ENCODE data around the gene LMCD1. TPM values are rescaled to one million over a fixed set of nuclear protein-coding genes. Genes with fewer than 3 reads are reported as not detected.
A peak's percentile ranks its signal among the peaks of the same experiment; 100 is the strongest.

Gene LMCD1
- total RNA-seq, 2 experiments from 2014 or later = 3.0 to 4.3 TPM

GRCh38 chr3:8555725-8556472 is 54.3 kb downstream of the LMCD1 start:
- no peak overlapping the region for H3K4me3 Mint-ChIP-seq
- no peak overlapping the region for H3K27ac Mint-ChIP-seq
- no peaks in the 10 kb centered on the region for H3K9me3 Mint-ChIP-seq
- no peak for DNase-seq
- CTCF ChIA-PET = no interaction called here
- no peaks in the 10 kb centered on the region for H3K36me3 Mint-ChIP-seq (ENCODE audit: low read depth)
- POLR2A ChIA-PET = no interaction called here
- no peaks in the 10 kb centered on the region for H3K4me1 Mint-ChIP-seq
- H3K27me3 Mint-ChIP-seq = no peaks in the 10 kb centered on the region

GRCh38 chr3:8556473-8556869 is 54.8 kb downstream of the LMCD1 start:
- CTCF ChIA-PET = no interaction called here
- Mint-ChIP-seq H3K4me3 (no peak overlapping the region), H3K27me3 (no peaks in the 10 kb centered on the region), H3K9me3 (no peaks in the 10 kb centered on the region), H3K4me1 (no peaks in the 10 kb centered on the region), H3K27ac (no peak overlapping the region), H3K36me3 (ENCODE audit: low read depth) (no peaks in the 10 kb centered on the region)
- DNase-seq = no peak
- POLR2A ChIA-PET = interaction anchor here (0.8 kb wide), 1 partner anchor 11 kb away, joined by 3 read pairs; no protein-coding TSS in a partner anchor

GRCh38 chr3:8557298-8557697 is 55.7 kb downstream of the LMCD1 start:
- H3K36me3 Mint-ChIP-seq (ENCODE audit: low read depth) = no peaks in the 10 kb centered on the region
- H3K9me3 Mint-ChIP-seq = no peaks in the 10 kb centered on the region
- H3K4me3 Mint-ChIP-seq = no peak overlapping the region
- H3K27ac Mint-ChIP-seq = no peak overlapping the region
- H3K27me3 Mint-ChIP-seq = no peaks in the 10 kb centered on the region
- CTCF ChIA-PET = no interaction called here
- POLR2A ChIA-PET = interaction anchor here (0.8 kb wide), 1 partner anchor 11 kb away, joined by 3 read pairs; no protein-coding TSS in a partner anchor
- no peaks in the 10 kb centered on the region for H3K4me1 Mint-ChIP-seq
- no peak for DNase-seq

- DNase-seq = no peak
- Mint-ChIP-seq H3K36me3 (ENCODE audit: low read depth) (no peaks in the 10 kb centered on the region), H3K27ac (no peak overlapping the region), H3K4me3 (no peak overlapping the region), H3K4me1 (no peaks in the 10 kb centered on the region), H3K9me3 (no peaks in the 10 kb centered on the region), H3K27me3 (no peaks in the 10 kb centered on the region)
- ChIA-PET CTCF (no interaction called here), POLR2A (no interaction called here)
Observed at GRCh38 chr3:8558645-8559044, 57.0 kb downstream of the LMCD1 start.

- no peaks in the 10 kb centered on the region for H3K27me3 Mint-ChIP-seq
- ChIA-PET CTCF (no interaction called here), POLR2A (no interaction called here)
- H3K9me3 Mint-ChIP-seq = no peaks in the 10 kb centered on the region
- H3K4me1 Mint-ChIP-seq = no peaks in the 10 kb centered on the region
- no peaks in the 10 kb centered on the region for H3K36me3 Mint-ChIP-seq (ENCODE audit: low read depth)
- H3K27ac Mint-ChIP-seq = no peak overlapping the region
- H3K4me3 Mint-ChIP-seq = no peak overlapping the region
- no peak for DNase-seq
Observed at GRCh38 chr3:8559351-8559750, 57.7 kb downstream of the LMCD1 start.

GRCh38 chr3:8560366-8561007 is 58.9 kb downstream of the LMCD1 start:
- no peaks in the 10 kb centered on the region for H3K4me1 Mint-ChIP-seq
- no peaks in the 10 kb centered on the region for H3K9me3 Mint-ChIP-seq
- ChIA-PET POLR2A (no interaction called here), CTCF (no interaction called here)
- H3K27me3 Mint-ChIP-seq = no peaks in the 10 kb centered on the region
- DNase-seq = no peak
- H3K36me3 Mint-ChIP-seq (ENCODE audit: low read depth) = no peaks in the 10 kb centered on the region
- no peak overlapping the region for H3K4me3 Mint-ChIP-seq
- H3K27ac Mint-ChIP-seq = no peak overlapping the region

- no peak overlapping the region for H3K4me3 Mint-ChIP-seq
- no peak for DNase-seq
- H3K36me3 Mint-ChIP-seq (ENCODE audit: low read depth) = no peaks in the 10 kb centered on the region
- no peaks in the 10 kb centered on the region for H3K9me3 Mint-ChIP-seq
- ChIA-PET CTCF (no interaction called here), POLR2A (no interaction called here)
- H3K27me3 Mint-ChIP-seq = no peaks in the 10 kb centered on the region
- H3K27ac Mint-ChIP-seq = no peak overlapping the region
- no peaks in the 10 kb centered on the region for H3K4me1 Mint-ChIP-seq
Observed at GRCh38 chr3:8561370-8561769, 59.7 kb downstream of the LMCD1 start.

GRCh38 chr3:8562081-8562595 is 60.5 kb downstream of the LMCD1 start:
- Mint-ChIP-seq H3K9me3 (no peaks in the 10 kb centered on the region), H3K4me3 (no peak overlapping the region), H3K27ac (no peak overlapping the region), H3K4me1 (no peaks in the 10 kb centered on the region), H3K27me3 (no peaks in the 10 kb centered on the region), H3K36me3 (ENCODE audit: low read depth) (no peaks in the 10 kb centered on the region)
- ChIA-PET POLR2A (no interaction called here), CTCF (no interaction called here)
- no peak for DNase-seq

GRCh38 chr3:8563146-8563545 is 61.5 kb downstream of the LMCD1 start:
- H3K27ac Mint-ChIP-seq = no peak overlapping the region
- no peaks in the 10 kb centered on the region for H3K4me1 Mint-ChIP-seq
- no peak for DNase-seq
- no peaks in the 10 kb centered on the region for H3K9me3 Mint-ChIP-seq
- ChIA-PET POLR2A (no interaction called here), CTCF (no interaction called here)
- no peaks in the 10 kb centered on the region for H3K36me3 Mint-ChIP-seq (ENCODE audit: low read depth)
- H3K27me3 Mint-ChIP-seq = no peaks in the 10 kb centered on the region
- no peak overlapping the region for H3K4me3 Mint-ChIP-seq

GRCh38 chr3:8563597-8563996 is 62.0 kb downstream of the LMCD1 start:
- ChIA-PET POLR2A (no interaction called here), CTCF (no interaction called here)

GRCh38 chr3:8565376-8565775 is 63.8 kb downstream of the LMCD1 start:
- no peak overlapping the region for H3K27ac Mint-ChIP-seq
- no peaks in the 10 kb centered on the region for H3K27me3 Mint-ChIP-seq
- peaks cover 4% of the 10 kb centered on the region for H3K4me1 Mint-ChIP-seq
- ChIA-PET CTCF (interaction anchor here (1.0 kb wide), 1 partner anchor 28 kb away, joined by 3 read pairs; no protein-coding TSS in a partner anchor), POLR2A (no interaction called here)
- no peak for DNase-seq
- no peaks in the 10 kb centered on the region for H3K9me3 Mint-ChIP-seq
- H3K36me3 Mint-ChIP-seq (ENCODE audit: low read depth) = no peaks in the 10 kb centered on the region
- H3K4me3 Mint-ChIP-seq = no peak overlapping the region

More at GRCh38 chr3:8563597-8563996, 62.0 kb downstream of the LMCD1 start:
- no peaks in the 10 kb centered on the region for H3K27me3 Mint-ChIP-seq
- no peaks in the 10 kb centered on the region for H3K9me3 Mint-ChIP-seq
- no peak overlapping the region for H3K4me3 Mint-ChIP-seq
- no peaks in the 10 kb centered on the region for H3K4me1 Mint-ChIP-seq
- DNase-seq = no peak
- no peak overlapping the region for H3K27ac Mint-ChIP-seq
- no peaks in the 10 kb centered on the region for H3K36me3 Mint-ChIP-seq (ENCODE audit: low read depth)

GRCh38 chr3:8567784-8568575 is 66.4 kb downstream of the LMCD1 start:
- peaks cover 19% of the 10 kb centered on the region for H3K4me1 Mint-ChIP-seq
- H3K4me3 Mint-ChIP-seq = no peak overlapping the region
- H3K9me3 Mint-ChIP-seq = no peaks in the 10 kb centered on the region
- POLR2A ChIA-PET = interaction anchor here (0.9 kb wide), 1 partner anchor 11 kb away, joined by 3 read pairs; no protein-coding TSS in a partner anchor
- CTCF ChIA-PET = no interaction called here
- no peak for DNase-seq
- H3K27ac Mint-ChIP-seq = no peak overlapping the region
- H3K36me3 Mint-ChIP-seq (ENCODE audit: low read depth) = no peaks in the 10 kb centered on the region
- H3K27me3 Mint-ChIP-seq = no peaks in the 10 kb centered on the region

GRCh38 chr3:8571256-8571655 is 69.6 kb downstream of the LMCD1 start:
- H3K4me3 Mint-ChIP-seq = no peak overlapping the region
- no peaks in the 10 kb centered on the region for H3K36me3 Mint-ChIP-seq (ENCODE audit: low read depth)
- ChIA-PET CTCF (no interaction called here), POLR2A (no interaction called here)
- H3K27me3 Mint-ChIP-seq = no peaks in the 10 kb centered on the region
- H3K4me1 Mint-ChIP-seq = peaks cover 19% of the 10 kb centered on the region
- no peaks in the 10 kb centered on the region for H3K9me3 Mint-ChIP-seq
- DNase-seq = peak; percentile 30
- peak overlapping the region; percentile 59 for H3K27ac Mint-ChIP-seq
